A549 (cell line): ENCODE results near the gene CERS6. TPM values are rescaled to one million over a fixed set of nuclear protein-coding genes. Genes with fewer than 3 reads are reported as not detected.

Experiments used
- ATAC-seq, 2 experiments: fragments of 200-7000 bp in 1 of 2; fragments of >200 bp in 1 of 2; cut with Nextera tagmentation in 1 of 2; cut with Tn5 transposase in 1 of 2; 3 replicates each; pipeline versions ENCODE4 v1.8.0 to v1.9.1; 2018 to 2020; ENCODE audit warnings: mild to moderate bottlenecking in 1 of 2, moderate library complexity in 1 of 2
- CTCF ChIA-PET: fragments of 300-600 bp; sonication (Branson Sonifier 250); formaldehyde crosslinking; extraction: SDS; loops from one replicate; lab custom pipeline; 2021; ENCODE audit warnings: antibody characterized with exemption, inconsistent platforms; lab: Yijun Ruan, JAX
- POLR2A ChIA-PET: fragments of 350-600 bp; formaldehyde crosslinking; extraction: SDS; loops from one replicate; lab custom pipeline; 2021; ENCODE audit warnings: antibody characterized with exemption, inconsistent platforms; lab: Yijun Ruan, JAX
- DNase-seq, 2 experiments: peaks; one replicate each; pipeline versions ENCODE4 v3.0.0 to v3.0.0-alpha.2; 2011 to 2016; ENCODE audit warnings: low read depth in 1 of 2, low spot score in 1 of 2
- FAIRE-seq: peaks from 2 replicates; lab custom pipeline; 2011; peaks lifted over from hg19 to GRCh38; lab: Jason Lieb, UNC
- H3K27ac ChIP-seq, 2 experiments: fragments of >200 bp; sonication (Bioruptor Twin); formaldehyde crosslinking; 3 replicates each; pipeline ENCODE4 v1.5.1; 2016 to 2017
- H3K4me1 ChIP-seq: fragments of >200 bp; sonication (Bioruptor Twin); formaldehyde crosslinking; 3 replicates; pipeline ENCODE4 v1.6.1; 2016
- H3K4me2 ChIP-seq: fragments of >200 bp; sonication (Bioruptor Twin); formaldehyde crosslinking; 3 replicates; pipeline ENCODE4 v1.6.1; 2016
- H3K4me3 ChIP-seq: fragments of >200 bp; sonication (Bioruptor Twin); formaldehyde crosslinking; 3 replicates; pipeline ENCODE4 v1.5.1; 2016
- H3K9me3 ChIP-seq: fragments of >200 bp; sonication (Bioruptor Twin); formaldehyde crosslinking; 3 replicates; pipeline ENCODE4 v1.6.1; 2016
- ATOH8 ChIP-seq: fragments of 250-450 bp; sonication (Bioruptor Pico); IDR thresholded peaks from 2 replicates; pipeline ENCODE4 v1.5.0; 2020; ENCODE audit warnings: low read depth, mild to moderate bottlenecking, moderate library complexity
- CEBPB ChIP-seq, 2 experiments: fragments of >200 bp in 1 of 2; sonication (Bioruptor Twin) in 1 of 2; formaldehyde crosslinking in 1 of 2; IDR thresholded peaks; 2 replicates each; pipeline ENCODE4 v1.6.1; 2012 to 2016
- CHD4 ChIP-seq: fragments of 200-600 bp; sonication (generic); IDR thresholded peaks from 2 replicates; pipeline ENCODE4 v1.6.1; 2016; ENCODE audit warnings: antibody characterized with exemption, mild to moderate bottlenecking, borderline replicate concordance
- E2F6 ChIP-seq: IDR thresholded peaks from 2 replicates; pipeline ENCODE4 v1.6.1; 2012; ENCODE audit warnings: low read depth, borderline replicate concordance
- ESRRA ChIP-seq: fragments of 150-350 bp; IDR thresholded peaks from 2 replicates; pipeline ENCODE4 v1.6.1; 2014; ENCODE audit warnings: mild to moderate bottlenecking, low read length, borderline replicate concordance
- HOXA7 ChIP-seq: fragments of 250-450 bp; sonication (Bioruptor Pico); IDR thresholded peaks from 2 replicates; pipeline ENCODE4 v1.5.0; 2020; ENCODE audit warnings: mild to moderate bottlenecking, moderate library complexity
- HOXB13 ChIP-seq: fragments of 250-450 bp; sonication (Bioruptor Pico); IDR thresholded peaks from 2 replicates; pipeline ENCODE4 v1.5.0; 2020; ENCODE audit warnings: low read depth, mild to moderate bottlenecking, moderate library complexity
- HOXB5 ChIP-seq: fragments of 250-450 bp; sonication (Bioruptor Pico); IDR thresholded peaks from 2 replicates; pipeline ENCODE4 v1.5.0; 2020; ENCODE audit warnings: mild to moderate bottlenecking, moderate library complexity
- JUN ChIP-seq, 2 experiments: fragments of >200 bp; sonication (Bioruptor Twin); formaldehyde crosslinking; IDR thresholded peaks; 2 replicates in 1 of 2; 3 replicates in 1 of 2; pipeline ENCODE4 v1.6.1; 2016 to 2017
- MAFK ChIP-seq: fragments of 450-650 bp; IDR thresholded peaks from 2 replicates; pipeline ENCODE4 v1.6.1; 2014; ENCODE audit not compliant: partially characterized antibody
- MAZ ChIP-seq: fragments of 150-350 bp; IDR thresholded peaks from 2 replicates; pipeline ENCODE4 v1.6.1; 2014; ENCODE audit warnings: antibody characterized with exemption, low read depth, low read length, borderline replicate concordance
- NR3C1 ChIP-seq: fragments of >200 bp; sonication (Bioruptor Twin); formaldehyde crosslinking; IDR thresholded peaks from 3 replicates; pipeline ENCODE4 v1.6.1; 2017
- RFX5 ChIP-seq: fragments of 450-650 bp; IDR thresholded peaks from 2 replicates; pipeline ENCODE4 v1.7.1; 2014; ENCODE audit warnings: antibody characterized with exemption, mild to moderate bottlenecking, moderate library complexity
- TP53 ChIP-seq: fragments of 250-450 bp; sonication (Bioruptor Pico); IDR thresholded peaks from 2 replicates; pipeline ENCODE4 v1.5.0; 2021; ENCODE audit warnings: mild to moderate bottlenecking, moderate library complexity
- ZSCAN20 ChIP-seq: fragments of 250-450 bp; sonication (Bioruptor Pico); IDR thresholded peaks from 2 replicates; pipeline ENCODE4 v1.8.0; 2022; ENCODE audit warnings: mild to moderate bottlenecking, moderate library complexity
- WGBS: methylation state at CpG from one replicate; pipeline ENCODE4 v1.1.6; 2017; ENCODE audit errors: missing lambda C conversion rate; 5-methylcytosine and 5-hydroxymethylcytosine counted together
- polyA plus RNA-seq, 4 experiments: library from polyadenylated mRNA; depleted of rRNA in 3 of 4; stranded (reverse); fragments of >200 nt; fragmentation: RNase III in 1 of 4; extraction: RNeasy Plus Mini Kit Qiagen cat#74134 plus additional on column Dnase treatment in 1 of 4; gene quantifications; 2 replicates in 3 of 4; 3 replicates in 1 of 4; pipeline ENCODE4 v1.2.3, GENCODE V29; 2011 to 2017
- TF ChIP-seq, protein P1 (sequence below): fragments of 450-650 bp; IDR thresholded peaks from 2 replicates; pipeline ENCODE4 v1.6.1; 2014; ENCODE audit warnings: antibody characterized with exemption
- TF ChIP-seq, protein P2 (sequence below): IDR thresholded peaks from 2 replicates; pipeline ENCODE4 v1.6.1; 2012
- TF ChIP-seq, protein P3 (sequence below): fragments of >200 bp; sonication (Bioruptor Twin); formaldehyde crosslinking; IDR thresholded peaks from 3 replicates; pipeline ENCODE4 v1.5.1; 2016

CERS6 gene
- polyA plus RNA-seq, 2 of the 4 experiments (the other 2 are of a cell fraction) = 12.0 to 16.9 TPM

GRCh38 chr2:168611896-168612650, 156.0 kb downstream of the CERS6 start:
- 94% methylated on average over 4 of the region's 4 CpGs for WGBS
- H3K4me1 ChIP-seq = no peaks in the 10 kb centered on the region
- CTCF ChIA-PET = no interaction called here
- no peak for TF ChIP-seq E2F6
- no peak for TF ChIP-seq TP53 (CRISPR knock-in tag)
- no peak for TF ChIP-seq HOXA7 (CRISPR knock-in tag)
- TF ChIP-seq CEBPB (IDR thresholded peaks at IDR 0.05) = no peak
- TF ChIP-seq, protein P1, sequence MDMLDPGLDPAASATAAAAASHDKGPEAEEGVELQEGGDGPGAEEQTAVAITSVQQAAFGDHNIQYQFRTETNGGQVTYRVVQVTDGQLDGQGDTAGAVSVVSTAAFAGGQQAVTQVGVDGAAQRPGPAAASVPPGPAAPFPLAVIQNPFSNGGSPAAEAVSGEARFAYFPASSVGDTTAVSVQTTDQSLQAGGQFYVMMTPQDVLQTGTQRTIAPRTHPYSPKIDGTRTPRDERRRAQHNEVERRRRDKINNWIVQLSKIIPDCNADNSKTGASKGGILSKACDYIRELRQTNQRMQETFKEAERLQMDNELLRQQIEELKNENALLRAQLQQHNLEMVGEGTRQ = no peak
- no peak for TF ChIP-seq ESRRA
- TF ChIP-seq, protein P2, sequence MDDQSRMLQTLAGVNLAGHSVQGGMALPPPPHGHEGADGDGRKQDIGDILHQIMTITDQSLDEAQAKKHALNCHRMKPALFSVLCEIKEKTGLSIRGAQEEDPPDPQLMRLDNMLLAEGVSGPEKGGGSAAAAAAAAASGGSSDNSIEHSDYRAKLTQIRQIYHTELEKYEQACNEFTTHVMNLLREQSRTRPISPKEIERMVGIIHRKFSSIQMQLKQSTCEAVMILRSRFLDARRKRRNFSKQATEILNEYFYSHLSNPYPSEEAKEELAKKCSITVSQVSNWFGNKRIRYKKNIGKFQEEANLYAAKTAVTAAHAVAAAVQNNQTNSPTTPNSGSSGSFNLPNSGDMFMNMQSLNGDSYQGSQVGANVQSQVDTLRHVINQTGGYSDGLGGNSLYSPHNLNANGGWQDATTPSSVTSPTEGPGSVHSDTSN = no peak
- no peak for TF ChIP-seq HOXB13 (CRISPR knock-in tag)
- TF ChIP-seq ATOH8 (CRISPR knock-in tag) = no peak
- TF ChIP-seq MAFK = no peak
- TF ChIP-seq CHD4 = no peak
- POLR2A ChIA-PET = no interaction called here
- no peak overlapping the region for H3K27ac ChIP-seq
- DNase-seq = no peak
- no peak for ATAC-seq
- H3K9me3 ChIP-seq = no peaks in the 10 kb centered on the region
- FAIRE-seq = no peak
- H3K4me2 ChIP-seq = no peak overlapping the region
- H3K4me3 ChIP-seq = no peak overlapping the region

DNA sequence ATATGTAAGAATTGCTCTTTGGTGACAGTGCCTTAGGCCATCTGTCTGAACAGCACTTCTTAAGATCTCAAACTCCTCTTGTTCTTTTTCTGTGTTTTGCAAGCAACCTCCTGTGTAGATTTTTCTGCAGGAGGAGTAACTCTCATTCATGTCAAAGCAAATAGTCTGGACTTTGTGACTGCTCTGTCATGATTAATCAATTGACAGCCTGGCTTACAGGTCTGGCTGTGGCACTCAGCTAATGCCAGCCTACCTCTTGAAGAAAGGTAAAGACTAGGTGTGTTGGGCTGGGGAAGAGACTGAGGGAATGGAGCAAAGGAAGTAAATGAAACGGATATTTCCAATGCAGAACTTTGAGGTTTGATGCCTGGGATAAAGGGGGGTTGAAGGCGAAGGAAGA, 156.6 kb downstream of the CERS6 start:
- H3K9me3 ChIP-seq = no peaks in the 10 kb centered on the region
- H3K4me3 ChIP-seq = no peak overlapping the region
- H3K27ac ChIP-seq = no peak overlapping the region
- no peak for ATAC-seq
- 95% methylated on average over 2 of the region's 2 CpGs for WGBS
- no peak for DNase-seq
- CTCF ChIA-PET = no interaction called here
- POLR2A ChIA-PET = no interaction called here
- H3K4me1 ChIP-seq = no peaks in the 10 kb centered on the region
- no peak for TF ChIP-seq TP53 (CRISPR knock-in tag)
- TF ChIP-seq NR3C1 = no peak
- no peak for TF ChIP-seq HOXB5
- no peak for TF ChIP-seq HOXB13 (CRISPR knock-in tag)
- no peak for TF ChIP-seq JUN (IDR thresholded peaks at IDR 0.05)
- TF ChIP-seq ZSCAN20 = no peak
- TF ChIP-seq RFX5 = no peak
- TF ChIP-seq CHD4 = no peak
- no peak for TF ChIP-seq MAZ
- no peak for TF ChIP-seq HOXA7 (CRISPR knock-in tag)
- no peak overlapping the region for H3K4me2 ChIP-seq
- FAIRE-seq = no peak

- ATAC-seq (no peak), FAIRE-seq (no peak), DNase-seq (no peak)
- TF ChIP-seq, protein P3, sequence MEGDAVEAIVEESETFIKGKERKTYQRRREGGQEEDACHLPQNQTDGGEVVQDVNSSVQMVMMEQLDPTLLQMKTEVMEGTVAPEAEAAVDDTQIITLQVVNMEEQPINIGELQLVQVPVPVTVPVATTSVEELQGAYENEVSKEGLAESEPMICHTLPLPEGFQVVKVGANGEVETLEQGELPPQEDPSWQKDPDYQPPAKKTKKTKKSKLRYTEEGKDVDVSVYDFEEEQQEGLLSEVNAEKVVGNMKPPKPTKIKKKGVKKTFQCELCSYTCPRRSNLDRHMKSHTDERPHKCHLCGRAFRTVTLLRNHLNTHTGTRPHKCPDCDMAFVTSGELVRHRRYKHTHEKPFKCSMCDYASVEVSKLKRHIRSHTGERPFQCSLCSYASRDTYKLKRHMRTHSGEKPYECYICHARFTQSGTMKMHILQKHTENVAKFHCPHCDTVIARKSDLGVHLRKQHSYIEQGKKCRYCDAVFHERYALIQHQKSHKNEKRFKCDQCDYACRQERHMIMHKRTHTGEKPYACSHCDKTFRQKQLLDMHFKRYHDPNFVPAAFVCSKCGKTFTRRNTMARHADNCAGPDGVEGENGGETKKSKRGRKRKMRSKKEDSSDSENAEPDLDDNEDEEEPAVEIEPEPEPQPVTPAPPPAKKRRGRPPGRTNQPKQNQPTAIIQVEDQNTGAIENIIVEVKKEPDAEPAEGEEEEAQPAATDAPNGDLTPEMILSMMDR = no peak
- TF ChIP-seq JUN (IDR thresholded peaks at IDR 0.05) = no peak
- 95% methylated on average over 2 of the region's 2 CpGs for WGBS
- Histone ChIP-seq H3K4me3 (no peak overlapping the region), H3K27ac (no peak overlapping the region), H3K4me1 (no peaks in the 10 kb centered on the region), H3K9me3 (no peaks in the 10 kb centered on the region), H3K4me2 (no peak overlapping the region)
- POLR2A ChIA-PET = no interaction called here
- CTCF ChIA-PET = no interaction called here
Measured at GRCh38 chr2:168613551-168613950, 157.5 kb downstream of the CERS6 start.
